C4-2B (cell line): ENCODE measurements around the gene LRG1.

ENCODE experiments used
- ZFX ChIP-seq: fragments of 450-650 bp; IDR thresholded peaks from 2 replicates; pipeline ENCODE4 v1.6.1; 2017
- TF ChIP-seq, protein P1 (sequence below): fragments of 450-650 bp; conservative IDR thresholded peaks from 2 replicates; pipeline ENCODE4 v1.5.1; 2017; ENCODE audit warnings: mild to moderate bottlenecking

DNA sequence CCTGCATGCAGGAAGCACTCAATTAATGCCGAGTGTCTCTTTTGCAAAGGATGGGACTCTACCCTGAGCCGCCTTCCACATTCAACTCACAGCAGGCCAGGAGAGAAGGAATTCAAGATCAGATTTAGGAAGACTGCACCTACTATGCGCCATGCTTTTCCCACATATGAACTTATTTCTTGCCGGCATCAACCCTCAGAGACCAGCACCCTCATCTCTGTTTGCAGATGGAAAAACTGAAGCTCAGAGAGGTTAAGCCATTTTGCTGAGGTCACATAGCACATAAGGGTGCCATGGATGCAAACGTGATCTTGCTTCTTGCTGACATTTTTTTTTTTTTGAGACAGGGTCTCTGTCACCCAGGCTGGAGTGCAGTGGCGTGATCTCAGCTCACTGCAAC is 33.8 kb upstream of the LRG1 start:
- TF ChIP-seq, protein P1, sequence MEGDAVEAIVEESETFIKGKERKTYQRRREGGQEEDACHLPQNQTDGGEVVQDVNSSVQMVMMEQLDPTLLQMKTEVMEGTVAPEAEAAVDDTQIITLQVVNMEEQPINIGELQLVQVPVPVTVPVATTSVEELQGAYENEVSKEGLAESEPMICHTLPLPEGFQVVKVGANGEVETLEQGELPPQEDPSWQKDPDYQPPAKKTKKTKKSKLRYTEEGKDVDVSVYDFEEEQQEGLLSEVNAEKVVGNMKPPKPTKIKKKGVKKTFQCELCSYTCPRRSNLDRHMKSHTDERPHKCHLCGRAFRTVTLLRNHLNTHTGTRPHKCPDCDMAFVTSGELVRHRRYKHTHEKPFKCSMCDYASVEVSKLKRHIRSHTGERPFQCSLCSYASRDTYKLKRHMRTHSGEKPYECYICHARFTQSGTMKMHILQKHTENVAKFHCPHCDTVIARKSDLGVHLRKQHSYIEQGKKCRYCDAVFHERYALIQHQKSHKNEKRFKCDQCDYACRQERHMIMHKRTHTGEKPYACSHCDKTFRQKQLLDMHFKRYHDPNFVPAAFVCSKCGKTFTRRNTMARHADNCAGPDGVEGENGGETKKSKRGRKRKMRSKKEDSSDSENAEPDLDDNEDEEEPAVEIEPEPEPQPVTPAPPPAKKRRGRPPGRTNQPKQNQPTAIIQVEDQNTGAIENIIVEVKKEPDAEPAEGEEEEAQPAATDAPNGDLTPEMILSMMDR: no peak
- TF ChIP-seq ZFX: no peak
